ENCODE measurements around the gene RPUSD1.

DNA sequence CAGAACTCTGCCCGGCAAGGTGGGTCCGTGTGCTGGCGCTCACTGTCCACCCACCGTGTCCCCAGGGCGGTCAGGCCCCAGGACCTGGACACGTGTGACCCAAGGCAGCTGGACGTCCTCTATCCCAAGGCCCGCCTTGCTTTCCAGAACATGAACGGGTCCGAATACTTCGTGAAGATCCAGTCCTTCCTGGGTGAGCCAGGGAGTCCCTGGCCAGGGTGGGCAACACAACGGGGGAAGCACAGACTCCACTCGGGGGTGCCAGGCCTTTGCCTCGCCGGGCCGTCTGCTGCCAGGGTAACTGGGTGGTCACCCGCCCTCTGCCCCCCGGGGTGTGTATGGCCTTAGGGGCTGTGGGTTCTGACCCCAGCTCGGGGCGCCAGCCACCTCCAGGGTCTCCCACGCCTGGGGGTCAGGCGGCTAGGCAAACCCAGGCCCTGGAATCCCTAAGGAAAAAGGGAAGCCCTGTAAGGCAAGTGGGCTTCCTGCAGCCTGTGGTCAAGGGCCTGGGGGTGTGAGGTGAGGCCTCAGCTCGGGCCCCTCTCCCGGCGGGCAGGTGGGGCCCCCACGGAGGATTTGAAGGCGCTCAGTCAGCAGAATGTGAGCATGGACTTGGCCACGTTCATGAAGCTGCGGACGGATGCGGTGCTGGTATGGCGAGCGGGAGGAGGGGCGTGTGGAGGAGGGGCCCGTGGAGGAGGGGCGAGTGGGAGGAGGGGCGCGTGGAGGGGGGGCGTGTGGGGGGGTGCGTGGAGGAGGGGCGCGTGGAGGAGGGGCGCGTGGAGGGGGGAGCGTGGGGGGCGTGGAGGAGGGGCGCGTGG lies 21.2 kb downstream of the RPUSD1 start:
- TF ChIP-seq POLR2A (IDR thresholded peaks at IDR 0.05; ENCODE audit: low read length): no peak
- TF ChIP-seq, protein P1, sequence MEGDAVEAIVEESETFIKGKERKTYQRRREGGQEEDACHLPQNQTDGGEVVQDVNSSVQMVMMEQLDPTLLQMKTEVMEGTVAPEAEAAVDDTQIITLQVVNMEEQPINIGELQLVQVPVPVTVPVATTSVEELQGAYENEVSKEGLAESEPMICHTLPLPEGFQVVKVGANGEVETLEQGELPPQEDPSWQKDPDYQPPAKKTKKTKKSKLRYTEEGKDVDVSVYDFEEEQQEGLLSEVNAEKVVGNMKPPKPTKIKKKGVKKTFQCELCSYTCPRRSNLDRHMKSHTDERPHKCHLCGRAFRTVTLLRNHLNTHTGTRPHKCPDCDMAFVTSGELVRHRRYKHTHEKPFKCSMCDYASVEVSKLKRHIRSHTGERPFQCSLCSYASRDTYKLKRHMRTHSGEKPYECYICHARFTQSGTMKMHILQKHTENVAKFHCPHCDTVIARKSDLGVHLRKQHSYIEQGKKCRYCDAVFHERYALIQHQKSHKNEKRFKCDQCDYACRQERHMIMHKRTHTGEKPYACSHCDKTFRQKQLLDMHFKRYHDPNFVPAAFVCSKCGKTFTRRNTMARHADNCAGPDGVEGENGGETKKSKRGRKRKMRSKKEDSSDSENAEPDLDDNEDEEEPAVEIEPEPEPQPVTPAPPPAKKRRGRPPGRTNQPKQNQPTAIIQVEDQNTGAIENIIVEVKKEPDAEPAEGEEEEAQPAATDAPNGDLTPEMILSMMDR (IDR thresholded peaks at IDR 0.05): no peak
- no peak for TF ChIP-seq MAZ (IDR thresholded peaks at IDR 0.05; ENCODE audit: borderline replicate concordance, low read depth, low read length)
- no peak for TF ChIP-seq TP53 (CRISPR knock-in tag; IDR thresholded peaks at IDR 0.05)
- TF ChIP-seq RFX5 (IDR thresholded peaks at IDR 0.05): no peak
- no peak for TF ChIP-seq ZSCAN20 (CRISPR knock-in tag; IDR thresholded peaks at IDR 0.05)
- no peak for TF ChIP-seq SREBF2 (IDR thresholded peaks at IDR 0.05)
- no peak for TF ChIP-seq FOSL2 (IDR thresholded peaks at IDR 0.05)
- TF ChIP-seq FOSL2 (CRISPR knock-in tag; IDR thresholded peaks at IDR 0.05): no peak
- no peak for TF ChIP-seq EP300 (IDR thresholded peaks at IDR 0.05)
- no peak for TF ChIP-seq MYC (IDR thresholded peaks at IDR 0.05; ENCODE audit: borderline replicate concordance, low read length)
- no peak for TF ChIP-seq RAD21 (conservative IDR thresholded peaks at IDR 0.05 in 1 of 2, IDR thresholded peaks at IDR 0.05 in 1 of 2)
